KOPT-K1 (cell line): ENCODE data around the gene BCL2.

Experiments used
- H3K27ac ChIP-seq: fragments of 200-600 bp; sonication (generic); 2 replicates; pipeline ENCODE4 v1.5.1; 2016; ENCODE audit warnings: antibody characterized with exemption, mild to moderate bottlenecking, low read depth, low read length; ENCODE audit not compliant: poor library complexity, severe bottlenecking
- H3K36me3 ChIP-seq: fragments of 200-600 bp; sonication (generic); 2 replicates; pipeline ENCODE4 v1.5.1; 2017; ENCODE audit warnings: antibody characterized with exemption, mild to moderate bottlenecking, low read length, moderate library complexity; ENCODE audit not compliant: insufficient read depth
- H3K9me3 ChIP-seq: fragments of 200-600 bp; sonication (generic); 2 replicates; pipeline ENCODE4 v1.5.1; 2017; ENCODE audit warnings: antibody characterized with exemption, low read length, mild to moderate bottlenecking; ENCODE audit not compliant: insufficient read depth, poor library complexity, severe bottlenecking

Gene BCL2

GRCh38 chr18:63111671-63112402 is 207.7 kb downstream of the BCL2 start:
- Histone ChIP-seq H3K9me3 (no peaks in the 10 kb centered on the region), H3K36me3 (no peaks in the 10 kb centered on the region), H3K27ac (peak overlapping the region; percentile 9)

GRCh38 chr18:63109802-63110201 is 209.8 kb downstream of the BCL2 start:
- H3K9me3 ChIP-seq: no peaks in the 10 kb centered on the region
- no peaks in the 10 kb centered on the region for H3K36me3 ChIP-seq
- no peak overlapping the region for H3K27ac ChIP-seq

- Histone ChIP-seq H3K27ac (no peak overlapping the region), H3K36me3 (no peaks in the 10 kb centered on the region), H3K9me3 (no peaks in the 10 kb centered on the region)
These were observed 210.5 kb downstream of the BCL2 start for GRCh38 chr18:63109022-63109421.

GRCh38 chr18:63107931-63108330 is 211.6 kb downstream of the BCL2 start:
- Histone ChIP-seq H3K9me3 (no peaks in the 10 kb centered on the region), H3K36me3 (no peaks in the 10 kb centered on the region), H3K27ac (peak overlapping the region; percentile 52)

- Histone ChIP-seq H3K36me3 (no peaks in the 10 kb centered on the region), H3K27ac (peak overlapping the region; percentile 52), H3K9me3 (no peaks in the 10 kb centered on the region)
These were observed 212.3 kb downstream of the BCL2 start for GRCh38 chr18:63107171-63107845.

- H3K9me3 ChIP-seq: no peaks in the 10 kb centered on the region
- H3K36me3 ChIP-seq: no peaks in the 10 kb centered on the region
- peak overlapping the region; percentile 52 for H3K27ac ChIP-seq
These were observed 212.8 kb downstream of the BCL2 start for GRCh38 chr18:63106727-63107126.

GRCh38 chr18:63105636-63106316 is 213.8 kb downstream of the BCL2 start:
- peak overlapping the region; percentile 52 for H3K27ac ChIP-seq
- no peaks in the 10 kb centered on the region for H3K9me3 ChIP-seq
- H3K36me3 ChIP-seq: no peaks in the 10 kb centered on the region

GRCh38 chr18:63104868-63105267 is 214.7 kb downstream of the BCL2 start:
- Histone ChIP-seq H3K9me3 (no peaks in the 10 kb centered on the region), H3K36me3 (no peaks in the 10 kb centered on the region), H3K27ac (no peak overlapping the region)

- Histone ChIP-seq H3K36me3 (no peaks in the 10 kb centered on the region), H3K27ac (peak overlapping the region; percentile 33), H3K9me3 (no peaks in the 10 kb centered on the region)
These were observed 216.4 kb downstream of the BCL2 start for GRCh38 chr18:63102941-63103744.

- H3K27ac ChIP-seq: peak overlapping the region; percentile 98
- H3K9me3 ChIP-seq: no peaks in the 10 kb centered on the region
- H3K36me3 ChIP-seq: no peaks in the 10 kb centered on the region
These were observed 218.9 kb downstream of the BCL2 start for GRCh38 chr18:63100630-63101055.

- H3K27ac ChIP-seq: peak overlapping the region; percentile 98
- H3K36me3 ChIP-seq: no peaks in the 10 kb centered on the region
- no peaks in the 10 kb centered on the region for H3K9me3 ChIP-seq
These were observed 219.5 kb downstream of the BCL2 start for GRCh38 chr18:63099848-63100629.

- peak overlapping the region; percentile 98 for H3K27ac ChIP-seq
- no peaks in the 10 kb centered on the region for H3K36me3 ChIP-seq
- H3K9me3 ChIP-seq: no peaks in the 10 kb centered on the region
These were observed 220.3 kb downstream of the BCL2 start for GRCh38 chr18:63099091-63099840.

- Histone ChIP-seq H3K27ac (peak overlapping the region; percentile 98), H3K36me3 (no peaks in the 10 kb centered on the region), H3K9me3 (no peaks in the 10 kb centered on the region)
These were observed 221.3 kb downstream of the BCL2 start for GRCh38 chr18:63098018-63098981.
